IPS DF 6.9 (cell line): ENCODE data around the gene GRHL1.

Experiments
- DNase-seq: peaks from one replicate; pipeline ENCODE4 v3.0.0-alpha.2; 2013; ENCODE audit warnings: low read depth, low spot score
- H3K27ac ChIP-seq: one replicate; pipeline ENCODE4 v1.5.1; 2013; ENCODE audit warnings: low read length, control low read depth
- H3K27me3 ChIP-seq: 2 replicates; pipeline ENCODE4 v1.6.1; 2013; ENCODE audit warnings: mild to moderate bottlenecking, low read length; ENCODE audit not compliant: control insufficient read depth, insufficient read depth
- H3K36me3 ChIP-seq: 2 replicates; pipeline ENCODE4 v1.6.1; 2013; ENCODE audit warnings: low read length; ENCODE audit not compliant: control insufficient read depth, insufficient read depth
- H3K4me1 ChIP-seq: 2 replicates; pipeline ENCODE4 v1.6.1; 2013; ENCODE audit warnings: low read length; ENCODE audit not compliant: control insufficient read depth, insufficient read depth
- H3K4me3 ChIP-seq: 2 replicates; pipeline ENCODE4 v1.5.1; 2013; ENCODE audit warnings: mild to moderate bottlenecking, low read length
- H3K9me3 ChIP-seq: 2 replicates; pipeline ENCODE4 v1.6.1; 2013; ENCODE audit warnings: low read length, inconsistent platforms; ENCODE audit not compliant: control insufficient read depth, insufficient read depth
- WGBS: extraction: QIAGEN DNeasy Blood & Tissue Kit; methylation state at CpG from one replicate; pipeline ENCODE4 v1.1.7; 2013; ENCODE audit warnings: mixed read lengths, missing lambda C conversion rate; ENCODE audit not compliant: insufficient read length, insufficient coverage; 5-methylcytosine and 5-hydroxymethylcytosine counted together

The GRHL1 gene

DNA sequence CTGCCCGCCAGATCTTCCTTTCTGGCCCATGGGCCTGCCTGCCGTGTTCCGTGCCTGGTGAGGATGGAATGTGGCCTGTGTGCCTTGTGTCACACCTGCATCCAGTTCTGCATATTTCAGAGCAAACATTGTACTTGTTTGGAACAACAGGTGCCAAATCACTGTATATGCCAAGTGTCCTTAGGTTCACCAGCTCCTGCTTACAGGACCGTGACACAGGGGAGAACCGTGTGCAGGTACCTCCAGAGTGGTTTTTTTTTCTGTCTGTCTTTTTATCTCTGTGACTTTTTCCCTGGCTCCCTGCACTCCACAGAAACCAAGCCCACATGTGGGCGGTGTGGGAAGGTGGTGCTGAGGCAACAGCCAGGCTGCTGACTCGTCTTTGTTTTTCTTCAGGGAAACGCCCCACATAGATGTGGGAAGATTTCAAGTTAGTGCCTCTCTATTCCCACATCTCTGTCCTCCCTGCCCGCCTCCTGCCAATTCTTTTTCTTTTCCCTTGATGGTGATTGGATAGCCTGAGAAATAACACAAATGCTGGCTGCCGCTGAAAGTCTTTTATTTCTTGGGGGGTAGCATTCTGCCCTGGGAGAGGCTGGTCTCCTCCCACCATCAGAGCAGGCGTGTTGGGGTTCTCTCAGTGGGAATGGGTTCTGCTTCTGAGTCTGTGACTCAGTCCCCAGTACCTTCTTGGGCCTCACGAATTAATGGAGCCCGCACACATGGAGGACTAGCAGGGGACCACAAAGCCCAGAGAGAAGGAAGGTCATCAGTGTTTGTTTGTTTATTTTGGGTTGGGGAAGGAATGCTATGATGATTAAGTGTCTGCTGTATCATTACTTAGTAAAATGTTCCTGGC is 21.4 kb downstream of the GRHL1 start:
- Histone ChIP-seq H3K9me3 (no peaks in the 10 kb centered on the region), H3K4me1 (no peaks in the 10 kb centered on the region), H3K36me3 (no peaks in the 10 kb centered on the region), H3K4me3 (no peak overlapping the region), H3K27ac (no peak overlapping the region), H3K27me3 (no peaks in the 10 kb centered on the region)
- WGBS, result no CpG with 5 or more reads among the region's 13 CpGs
- DNase-seq, result no peak

DNA sequence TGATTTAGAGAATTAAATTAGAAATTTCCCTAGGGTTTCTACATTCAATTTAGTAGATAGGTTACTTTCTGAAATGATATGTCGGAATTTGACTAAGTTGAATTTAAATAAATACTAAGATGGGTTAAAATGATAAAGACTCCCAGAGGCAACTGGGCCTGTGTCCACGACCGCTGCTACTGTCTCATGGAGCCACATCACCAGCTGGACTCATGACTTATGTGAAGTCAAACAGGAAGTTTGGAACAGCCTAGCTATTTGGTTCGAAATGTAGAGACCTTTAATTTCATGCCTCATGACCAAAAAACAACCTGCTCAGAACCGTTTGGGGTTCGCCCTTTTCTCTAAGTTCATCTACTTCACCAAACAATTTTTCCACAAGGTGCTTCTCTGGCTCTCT is 22.2 kb downstream of the GRHL1 start:
- no peak overlapping the region for H3K4me3 ChIP-seq
- no peak for DNase-seq
- H3K9me3 ChIP-seq, result no peaks in the 10 kb centered on the region
- no CpG with 5 or more reads among the region's 6 CpGs for WGBS
- H3K36me3 ChIP-seq, result no peaks in the 10 kb centered on the region
- H3K27me3 ChIP-seq, result no peaks in the 10 kb centered on the region
- H3K27ac ChIP-seq, result no peak overlapping the region
- no peaks in the 10 kb centered on the region for H3K4me1 ChIP-seq

DNA sequence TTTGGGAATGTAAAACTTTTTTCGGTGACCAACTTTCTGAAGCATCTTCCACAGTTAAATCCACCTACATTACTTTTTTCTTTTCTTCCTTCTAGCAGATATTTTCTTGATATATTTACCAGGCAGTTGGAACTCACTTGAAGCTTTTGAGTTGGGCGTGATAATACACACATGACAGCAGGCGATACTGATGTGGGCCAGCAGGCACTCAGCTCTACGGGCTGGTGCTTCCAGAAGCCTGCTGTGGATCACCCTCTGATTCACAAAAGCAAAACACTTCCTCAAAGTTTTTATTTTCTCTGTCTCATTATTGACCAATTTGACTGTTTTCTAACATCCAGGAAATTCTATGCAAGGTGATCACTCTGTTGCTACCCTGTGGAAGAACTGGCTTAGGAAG is 22.9 kb downstream of the GRHL1 start:
- Histone ChIP-seq H3K27ac (no peak overlapping the region), H3K9me3 (no peaks in the 10 kb centered on the region), H3K27me3 (no peaks in the 10 kb centered on the region), H3K4me3 (no peak overlapping the region), H3K4me1 (no peaks in the 10 kb centered on the region), H3K36me3 (no peaks in the 10 kb centered on the region)
- DNase-seq, result no peak
- WGBS, result no CpG with 5 or more reads among the region's 4 CpGs

DNA sequence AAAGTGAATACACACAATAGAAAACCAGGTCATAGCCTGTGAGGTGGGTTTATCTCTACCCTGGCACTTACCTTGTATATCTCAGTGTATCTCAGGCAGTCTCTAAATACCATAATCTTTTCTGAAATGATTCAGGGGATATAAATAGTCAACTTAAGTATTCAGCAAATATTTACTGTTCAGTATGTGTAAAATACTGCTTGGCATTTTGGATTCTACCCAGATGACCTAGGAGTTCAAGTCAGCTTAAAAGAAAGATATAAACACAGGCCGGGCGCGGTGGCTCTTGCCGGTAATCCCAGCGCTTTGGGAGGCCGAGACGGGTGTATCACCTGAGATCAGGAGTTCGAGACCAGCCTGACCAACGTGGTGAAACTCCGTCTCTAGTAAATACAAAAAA is 23.8 kb downstream of the GRHL1 start:
- no peaks in the 10 kb centered on the region for H3K4me1 ChIP-seq
- no CpG with 5 or more reads among the region's 10 CpGs for WGBS
- no peak for DNase-seq
- no peak overlapping the region for H3K27ac ChIP-seq
- no peaks in the 10 kb centered on the region for H3K9me3 ChIP-seq
- H3K27me3 ChIP-seq, result no peaks in the 10 kb centered on the region
- H3K36me3 ChIP-seq, result no peaks in the 10 kb centered on the region
- no peak overlapping the region for H3K4me3 ChIP-seq

DNA sequence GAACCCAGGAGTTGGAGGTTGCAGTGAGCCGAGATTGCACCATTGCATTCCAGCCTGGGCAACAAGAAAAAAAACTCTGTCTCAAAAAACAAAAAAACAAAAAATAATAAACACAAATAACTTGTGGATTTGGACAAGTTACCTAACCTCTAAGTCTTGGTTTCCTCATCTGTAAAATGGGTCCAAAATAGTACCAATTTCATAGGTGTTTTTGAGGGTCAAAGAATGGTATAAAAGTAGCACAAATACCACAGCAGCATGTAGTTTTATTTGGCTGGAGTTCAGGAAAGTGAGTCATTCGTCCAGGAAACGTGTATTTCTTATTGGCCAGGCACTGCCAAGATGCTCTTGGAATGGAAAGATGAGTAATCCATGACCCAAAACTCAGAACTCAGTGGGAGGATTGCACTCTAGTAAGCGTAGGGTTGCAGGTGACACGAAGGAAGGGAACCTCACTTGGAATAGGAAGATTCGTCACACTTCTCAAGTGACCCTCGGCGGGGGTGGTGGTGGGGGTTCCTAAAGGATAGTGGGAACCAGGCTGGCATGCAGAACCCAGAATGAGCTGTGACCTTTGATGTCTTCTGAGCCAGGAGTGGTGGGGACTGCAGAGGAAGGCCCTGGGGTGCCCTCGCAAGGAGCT is 24.4 kb downstream of the GRHL1 start:
- DNase-seq, result no peak
- Histone ChIP-seq H3K27ac (no peak overlapping the region), H3K27me3 (no peaks in the 10 kb centered on the region), H3K4me3 (no peak overlapping the region), H3K9me3 (no peaks in the 10 kb centered on the region), H3K4me1 (no peaks in the 10 kb centered on the region), H3K36me3 (no peaks in the 10 kb centered on the region)
- no CpG with 5 or more reads among the region's 9 CpGs for WGBS

DNA sequence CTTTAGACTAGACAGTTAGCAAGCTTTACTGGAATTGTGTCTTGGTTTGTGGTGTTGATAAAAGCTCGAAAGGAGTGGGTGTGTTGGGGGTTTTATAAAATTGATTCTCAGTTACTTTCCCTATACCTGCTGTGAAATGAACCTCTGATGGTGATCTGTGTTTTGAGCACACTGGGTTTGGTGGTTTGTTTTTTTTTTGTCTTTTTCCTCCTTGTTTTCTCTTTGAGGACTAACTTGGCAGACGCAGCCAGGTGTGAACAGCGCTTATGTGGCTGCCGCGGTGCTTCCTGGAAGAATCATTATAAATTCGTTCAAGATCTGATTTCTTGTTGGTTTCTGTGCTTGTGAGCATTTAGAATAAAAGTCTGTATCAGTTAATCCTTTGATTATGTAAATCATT is 28.5 kb downstream of the GRHL1 start:
- Histone ChIP-seq H3K4me3 (no peak overlapping the region), H3K36me3 (no peaks in the 10 kb centered on the region), H3K27me3 (no peaks in the 10 kb centered on the region), H3K27ac (no peak overlapping the region), H3K4me1 (no peaks in the 10 kb centered on the region), H3K9me3 (no peaks in the 10 kb centered on the region)
- no peak for DNase-seq
- WGBS, result no CpG with 5 or more reads among the region's 6 CpGs

GRCh38 chr2:9980520-9980919 is 29.0 kb downstream of the GRHL1 start:
- Histone ChIP-seq H3K36me3 (no peaks in the 10 kb centered on the region), H3K9me3 (no peaks in the 10 kb centered on the region), H3K4me3 (no peak overlapping the region), H3K27me3 (no peaks in the 10 kb centered on the region), H3K27ac (no peak overlapping the region), H3K4me1 (no peaks in the 10 kb centered on the region)
- no CpG with 5 or more reads among the region's 2 CpGs for WGBS
- DNase-seq, result no peak

DNA sequence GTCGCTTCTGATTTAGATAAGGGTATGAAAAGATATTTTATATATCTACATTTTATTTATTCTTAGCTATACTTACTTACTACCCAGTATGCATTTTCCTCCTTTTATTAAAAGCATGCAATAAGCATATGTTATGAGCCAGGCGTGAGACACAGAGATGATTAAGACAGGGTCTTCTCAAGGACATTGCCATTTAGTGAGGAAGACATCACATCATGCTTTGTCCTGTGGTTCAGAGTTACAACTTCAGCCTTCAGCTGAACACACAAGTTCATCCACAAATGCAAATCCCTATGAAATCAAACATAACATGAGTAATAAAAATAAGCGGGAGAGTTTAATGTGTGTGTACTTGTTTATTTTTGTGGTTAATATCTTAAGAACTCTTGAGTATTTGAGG is 30.2 kb downstream of the GRHL1 start:
- Histone ChIP-seq H3K4me3 (no peak overlapping the region), H3K27ac (no peak overlapping the region), H3K27me3 (no peaks in the 10 kb centered on the region), H3K9me3 (no peaks in the 10 kb centered on the region), H3K4me1 (no peaks in the 10 kb centered on the region), H3K36me3 (no peaks in the 10 kb centered on the region)
- WGBS, result 100% methylated on average over 1 of the region's 3 CpGs
- DNase-seq, result no peak

GRCh38 chr2:9982248-9982647 is 30.8 kb downstream of the GRHL1 start:
- Histone ChIP-seq H3K4me1 (no peaks in the 10 kb centered on the region), H3K27ac (no peak overlapping the region), H3K4me3 (no peak overlapping the region), H3K27me3 (no peaks in the 10 kb centered on the region), H3K36me3 (no peaks in the 10 kb centered on the region), H3K9me3 (no peaks in the 10 kb centered on the region)
- WGBS, result no CpG with 5 or more reads among the region's 8 CpGs
- no peak for DNase-seq

GRCh38 chr2:9982891-9983290 is 31.4 kb downstream of the GRHL1 start:
- no peaks in the 10 kb centered on the region for H3K4me1 ChIP-seq
- WGBS, result no CpG with 5 or more reads among the region's 10 CpGs

More at GRCh38 chr2:9982891-9983290, 31.4 kb downstream of the GRHL1 start:
- H3K36me3 ChIP-seq, result no peaks in the 10 kb centered on the region
- no peak overlapping the region for H3K27ac ChIP-seq
- H3K27me3 ChIP-seq, result no peaks in the 10 kb centered on the region
- no peak for DNase-seq
- H3K9me3 ChIP-seq, result no peaks in the 10 kb centered on the region
- H3K4me3 ChIP-seq, result no peak overlapping the region
